IMR-90 (cell line): ENCODE measurements around the gene RASSF5. TPM values are rescaled to one million over a fixed set of nuclear protein-coding genes. Genes with fewer than 3 reads are reported as not detected.

ENCODE experiments used
- ATAC-seq: fragments of 200-7000 bp; cut with Tn5 transposase; 2 replicates; pipeline ENCODE4 v1.9.1; 2020; ENCODE audit warnings: low read depth, mild to moderate bottlenecking, moderate library complexity
- BruUV-seq: library from RNA; stranded (reverse); fragments of 400-500 nt; replicated peaks from 2 replicates; lab custom pipeline; 2021; lab: Mats Ljungman, UMichigan
- CTCF ChIA-PET: fragments of 300-600 bp; formaldehyde crosslinking; extraction: SDS; loops from one replicate; lab custom pipeline; 2021; ENCODE audit warnings: antibody characterized with exemption; lab: Yijun Ruan, JAX
- POLR2A ChIA-PET: fragments of 300-600 bp; sonication (Branson Sonifier 250); formaldehyde crosslinking; loops from one replicate; lab custom pipeline; 2022; ENCODE audit warnings: antibody characterized with exemption; ENCODE audit not compliant: unreplicated experiment; lab: Charles Lee
- DNase-seq: peaks from one replicate; pipeline ENCODE4 v3.0.0; 2013
- H2AFZ ChIP-seq: replicated peaks from 2 replicates; pipeline ENCODE3; 2013; ENCODE audit warnings: low read length, mild to moderate bottlenecking; ENCODE audit not compliant: poor library complexity
- H2AK5ac ChIP-seq: 2 replicates; pipeline ENCODE4 v1.6.1; 2013; ENCODE audit warnings: low read depth, low read length, inconsistent platforms
- H2AK9ac ChIP-seq: replicated peaks from 2 replicates; pipeline ENCODE3; 2013; ENCODE audit warnings: mild to moderate bottlenecking, low read depth, low read length, moderate library complexity; ENCODE audit not compliant: poor library complexity
- H2BK120ac ChIP-seq: 2 replicates; pipeline ENCODE4 v1.6.1; 2013; ENCODE audit warnings: low read depth, low read length, inconsistent platforms
- H2BK15ac ChIP-seq: 3 replicates; pipeline ENCODE4 v1.6.1; 2013; ENCODE audit warnings: low read depth, low read length, inconsistent platforms
- H2BK20ac ChIP-seq: 2 replicates; pipeline ENCODE4 v1.6.1; 2013; ENCODE audit warnings: low read depth, mild to moderate bottlenecking, inconsistent platforms, low read length, moderate library complexity
- H2BK5ac ChIP-seq: 2 replicates; pipeline ENCODE4 v1.6.1; 2013; ENCODE audit warnings: mild to moderate bottlenecking, low read depth, low read length, inconsistent platforms; ENCODE audit not compliant: poor library complexity, severe bottlenecking
- H3K14ac ChIP-seq: replicated peaks from 2 replicates; pipeline ENCODE4 v1.6.1; 2013; ENCODE audit warnings: low read depth, low read length, inconsistent platforms
- H3K18ac ChIP-seq: 2 replicates; pipeline ENCODE4 v1.6.1; 2013; ENCODE audit warnings: low read depth, low read length, control low read depth
- H3K23ac ChIP-seq: 2 replicates; pipeline ENCODE4 v1.6.1; 2013; ENCODE audit warnings: low read depth, low read length, inconsistent platforms
- H3K27ac ChIP-seq: 2 replicates; pipeline ENCODE4 v1.5.1; 2013; ENCODE audit warnings: mild to moderate bottlenecking, control low read depth, low read length; ENCODE audit not compliant: insufficient read depth
- H3K27me3 ChIP-seq: 2 replicates; pipeline ENCODE4 v1.6.1; 2013; ENCODE audit warnings: low read length; ENCODE audit not compliant: control insufficient read depth, insufficient read depth
- H3K36me3 ChIP-seq: 2 replicates; pipeline ENCODE4 v1.6.1; 2013; ENCODE audit warnings: low read length, mixed read lengths; ENCODE audit not compliant: control insufficient read depth, insufficient read depth
- H3K4ac ChIP-seq: 2 replicates; pipeline ENCODE4 v1.6.1; 2013; ENCODE audit warnings: low read depth, low read length, inconsistent platforms
- H3K4me1 ChIP-seq: 2 replicates; pipeline ENCODE4 v1.6.1; 2013; ENCODE audit warnings: low read length, mixed read lengths; ENCODE audit not compliant: control insufficient read depth, insufficient read depth
- H3K4me2 ChIP-seq: 2 replicates; pipeline ENCODE4 v1.6.1; 2013; ENCODE audit warnings: low read depth, mild to moderate bottlenecking, control low read depth, low read length, moderate library complexity
- H3K4me3 ChIP-seq: 2 replicates; pipeline ENCODE4 v1.5.1; 2013; ENCODE audit warnings: low read depth, mild to moderate bottlenecking, control low read depth, low read length, moderate library complexity; ENCODE audit not compliant: insufficient read depth
- H3K56ac ChIP-seq: 2 replicates; pipeline ENCODE4 v1.6.1; 2013; ENCODE audit warnings: low read length, inconsistent platforms; ENCODE audit not compliant: insufficient read depth; ENCODE audit errors: extremely low read depth
- H3K79me1 ChIP-seq, 2 experiments: 2 replicates each; pipeline ENCODE4 v1.6.1; 2013; ENCODE audit warnings: low read length in 2 of 2, inconsistent platforms in 1 of 2, low read depth in 1 of 2
- H3K9ac ChIP-seq: 2 replicates; pipeline ENCODE4 v1.6.1; 2013; ENCODE audit warnings: low read depth, low read length, control low read depth
- H3K9me1 ChIP-seq: 2 replicates; pipeline ENCODE4 v1.6.1; 2013; ENCODE audit warnings: low read length, inconsistent platforms; ENCODE audit not compliant: insufficient read depth
- H3K9me3 ChIP-seq: 2 replicates; pipeline ENCODE4 v1.6.1; 2013; ENCODE audit warnings: low read length; ENCODE audit not compliant: control insufficient read depth, insufficient read depth
- H4K20me1 ChIP-seq: 2 replicates; pipeline ENCODE4 v1.6.1; 2013; ENCODE audit warnings: low read length, inconsistent platforms; ENCODE audit not compliant: insufficient read depth
- H4K5ac ChIP-seq: 2 replicates; pipeline ENCODE4 v1.6.1; 2013; ENCODE audit warnings: mild to moderate bottlenecking, low read depth, low read length, control low read depth
- H4K8ac ChIP-seq, 2 experiments: 2 replicates each; pipeline ENCODE4 v1.6.1; 2013; ENCODE audit warnings: low read depth in 2 of 2, low read length in 2 of 2, control low read depth in 1 of 2, inconsistent platforms in 1 of 2
- H4K91ac ChIP-seq: 2 replicates; pipeline ENCODE4 v1.6.1; 2013; ENCODE audit warnings: low read depth, low read length, inconsistent platforms; ENCODE audit not compliant: insufficient read depth
- BHLHE40 ChIP-seq: fragments of 150-350 bp; IDR thresholded peaks from 2 replicates; pipeline ENCODE4 v1.6.1; 2016; ENCODE audit warnings: mild to moderate bottlenecking, low read depth, low read length
- CEBPB ChIP-seq: IDR thresholded peaks from 2 replicates; pipeline ENCODE4 v1.6.1; 2012; ENCODE audit warnings: low read depth, low read length, improper control_type of control experiment
- ELK1 ChIP-seq: fragments of 150-350 bp; IDR thresholded peaks from 2 replicates; pipeline ENCODE4 v1.6.1; 2016; ENCODE audit warnings: low read depth, mild to moderate bottlenecking, low read length, moderate library complexity, borderline replicate concordance
- MAFK ChIP-seq: IDR thresholded peaks from 2 replicates; pipeline ENCODE4 v1.6.1; 2012; ENCODE audit warnings: low read depth, low read length, improper control_type of control experiment
- WGBS, 2 experiments: methylation state at CpG; one replicate each; pipeline versions ENCODE4 v1.1.5 to v1.1.7; 2013; ENCODE audit warnings: missing lambda C conversion rate in 2 of 2; ENCODE audit not compliant: insufficient read length in 1 of 2; ENCODE audit errors: extremely low coverage in 2 of 2; 5-methylcytosine and 5-hydroxymethylcytosine counted together
- dilution Hi-C: fragments of 300-500 bp; cut with HindIII; formaldehyde crosslinking; loops from one replicate; pipeline ENCODE4 v1.14.3; 2018; ENCODE audit warnings: low sequenced_read_pairs; ENCODE audit not compliant: unreplicated experiment
- in situ Hi-C: fragments of 300-500 bp; cut with MboI; formaldehyde crosslinking; loops from 3 replicates; pipeline ENCODE4 v1.14.3; 2019; ENCODE audit warnings: low sequenced_read_pairs, inconsistent platforms, mixed read lengths
- intact Hi-C: fragments of 100-400 bp; cut with micrococcal nuclease; formaldehyde crosslinking; loops from 2 replicates; pipeline ENCODE4 v1.10.0; 2022
- polyA plus RNA-seq, 3 experiments: library from polyadenylated mRNA; depleted of rRNA; stranded (reverse); fragments of >200 nt; gene quantifications; 2 replicates each; pipeline ENCODE4 v1.2.3, GENCODE V29; 2012; ENCODE audit warnings: low replicate concordance in 1 of 3
- total RNA-seq: library from RNA; depleted of rRNA; stranded (reverse); fragments of >200 nt; gene quantifications from 2 replicates; pipeline ENCODE4 v1.2.3, GENCODE V29; 2012
- TF ChIP-seq, protein P1 (sequence below): conservative IDR thresholded peaks from 2 replicates; pipeline ENCODE4 v1.5.1; 2012; ENCODE audit warnings: mild to moderate bottlenecking, low read depth, low read length, improper control_type of control experiment

The RASSF5 gene
- total and polyA plus RNA-seq, 2 of the 4 experiments (the other 2 are of a cell fraction): 0.18 to 1.1 TPM

GRCh38 chr1:206502812-206503211 is 4.5 kb upstream of the RASSF5 start:
- Histone ChIP-seq H3K4me3 (no peak overlapping the region), H4K91ac (0 out of 2 replicates have a peak overlapping the region, but pooled peaks have one; percentile 9), H3K79me1 (peaks cover 0 to 5% of the 10 kb centered on the region in 2 experiments; a peak in 1 of 4 replicates), H3K56ac (no peak overlapping the region), H4K8ac (no peak overlapping the region), H2AFZ (no peak overlapping the region), H3K4me1 (peaks cover 20% of the 10 kb centered on the region), H3K23ac (no peak overlapping the region), H3K9me1 (peaks cover 21% of the 10 kb centered on the region), H4K20me1 (0 out of 2 replicates have a peak, but pooled peaks cover 3% of the 10 kb centered on the region), H2AK9ac (no peak overlapping the region), H2BK5ac (no peak overlapping the region), H3K27ac (no peak overlapping the region), H2BK20ac (no peak overlapping the region), H3K36me3 (no peaks in the 10 kb centered on the region), H3K27me3 (no peaks in the 10 kb centered on the region), H4K5ac (no peak overlapping the region), H3K9ac (no peak overlapping the region), H3K18ac (no peak overlapping the region), H3K14ac (peak overlapping the region; percentile 48), H3K4ac (peak overlapping the region; percentile 81), H2BK15ac (peak overlapping the region; percentile 16; the same call in 1 of the 3 replicates), H2AK5ac (0 out of 2 replicates have a peak overlapping the region, but pooled peaks have one; percentile 49), H2BK120ac (no peak overlapping the region), H3K9me3 (no peaks in the 10 kb centered on the region), H3K4me2 (no peak overlapping the region)
- dilution Hi-C loops: no loop called here
- in situ Hi-C loops: no loop called here
- peak; percentile 35 for DNase-seq
- ChIA-PET POLR2A (no interaction called here), CTCF (no interaction called here)
- intact Hi-C loops: no loop called here
- TF ChIP-seq CEBPB (peak; percentile 32; the same call in 1 of the 2 replicates), ELK1 (no peak), MAFK (no peak), BHLHE40 (no peak)
- TF ChIP-seq, protein P1, sequence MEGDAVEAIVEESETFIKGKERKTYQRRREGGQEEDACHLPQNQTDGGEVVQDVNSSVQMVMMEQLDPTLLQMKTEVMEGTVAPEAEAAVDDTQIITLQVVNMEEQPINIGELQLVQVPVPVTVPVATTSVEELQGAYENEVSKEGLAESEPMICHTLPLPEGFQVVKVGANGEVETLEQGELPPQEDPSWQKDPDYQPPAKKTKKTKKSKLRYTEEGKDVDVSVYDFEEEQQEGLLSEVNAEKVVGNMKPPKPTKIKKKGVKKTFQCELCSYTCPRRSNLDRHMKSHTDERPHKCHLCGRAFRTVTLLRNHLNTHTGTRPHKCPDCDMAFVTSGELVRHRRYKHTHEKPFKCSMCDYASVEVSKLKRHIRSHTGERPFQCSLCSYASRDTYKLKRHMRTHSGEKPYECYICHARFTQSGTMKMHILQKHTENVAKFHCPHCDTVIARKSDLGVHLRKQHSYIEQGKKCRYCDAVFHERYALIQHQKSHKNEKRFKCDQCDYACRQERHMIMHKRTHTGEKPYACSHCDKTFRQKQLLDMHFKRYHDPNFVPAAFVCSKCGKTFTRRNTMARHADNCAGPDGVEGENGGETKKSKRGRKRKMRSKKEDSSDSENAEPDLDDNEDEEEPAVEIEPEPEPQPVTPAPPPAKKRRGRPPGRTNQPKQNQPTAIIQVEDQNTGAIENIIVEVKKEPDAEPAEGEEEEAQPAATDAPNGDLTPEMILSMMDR: no peak
- ATAC-seq: no peak
- WGBS, 2 experiments: no CpG with 5 or more reads among the region's 1 CpG
- no TSS peak for BruUV-seq
